Measurements from ENCODE around the gene RPS3A.
"Not testable (repeated sequence)": the region's sequence is repeated elsewhere in the genome, so short reads cannot be mapped to it uniquely, and the experiment has no call there.

Gene RPS3A

DNA sequence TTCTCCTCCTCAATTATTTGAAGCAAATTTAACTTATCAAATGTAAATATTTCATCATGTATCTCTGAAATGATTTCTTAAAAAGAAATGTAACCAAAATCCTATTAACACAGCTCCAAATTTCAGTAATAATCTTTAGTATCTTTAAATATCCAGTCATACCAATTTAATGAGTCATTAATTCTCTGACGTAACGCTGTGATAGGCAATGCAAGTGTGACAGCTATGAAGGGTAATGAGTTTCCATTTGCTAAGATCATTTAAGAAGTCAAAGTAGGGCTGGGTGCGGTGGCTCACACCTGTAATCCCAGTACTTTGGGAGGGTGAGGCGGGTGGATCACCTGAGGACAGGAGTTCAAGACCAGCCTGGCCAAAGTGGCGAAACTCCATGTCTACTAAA, 15.6 kb downstream of the RPS3A start:
- no peak for DNase-seq (ENCODE audit: low spot score)

DNA sequence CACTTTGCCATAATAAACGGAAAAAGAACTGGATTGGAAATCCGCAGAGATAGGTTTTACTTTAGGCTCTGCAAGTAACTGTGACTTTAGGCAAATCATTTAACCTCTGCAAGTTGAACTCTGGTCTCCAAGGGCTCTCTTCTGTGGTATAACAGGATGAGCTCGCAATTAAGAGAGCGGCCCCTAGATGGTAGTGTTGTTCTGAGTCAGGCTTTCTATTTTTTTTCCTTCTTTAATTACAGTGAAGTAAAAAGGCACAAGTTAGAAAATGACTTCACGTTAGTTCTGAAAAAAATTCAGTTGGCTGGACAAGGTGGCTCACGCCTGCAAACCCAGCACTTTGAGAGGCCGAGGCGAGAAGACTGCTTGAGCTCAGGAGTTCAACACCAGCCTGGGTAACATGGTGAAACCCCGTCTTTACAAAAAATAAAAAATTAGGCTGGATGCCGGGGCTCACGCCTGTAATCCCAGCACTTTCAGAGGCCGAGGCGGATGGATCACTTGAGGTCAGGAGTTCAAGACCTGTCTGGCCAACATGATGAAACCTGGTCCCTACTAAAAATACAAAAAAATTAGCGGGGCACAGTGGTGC, 18.0 kb downstream of the RPS3A start:
- DNase-seq (ENCODE audit: low spot score), result peak; percentile 67

DNA sequence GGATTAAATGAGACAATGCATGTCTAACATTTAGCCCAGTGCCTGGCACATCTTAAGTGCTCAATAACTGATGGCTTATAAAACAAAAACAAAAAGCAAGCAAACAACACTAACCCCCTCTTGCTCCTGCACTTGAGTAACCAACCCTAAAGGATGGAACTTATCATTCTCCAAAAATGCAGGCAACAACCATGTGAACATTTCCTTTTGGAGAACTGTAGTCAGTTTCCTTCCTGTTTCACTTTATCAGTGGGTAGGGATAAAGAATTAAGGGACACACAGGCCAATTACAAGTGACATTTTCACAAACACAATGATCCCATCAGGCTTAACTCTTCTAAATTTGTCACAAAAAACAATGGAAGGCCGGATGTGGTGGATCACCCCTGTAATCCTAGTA, 30.4 kb downstream of the RPS3A start:
- no peak for DNase-seq (ENCODE audit: low spot score)

DNA sequence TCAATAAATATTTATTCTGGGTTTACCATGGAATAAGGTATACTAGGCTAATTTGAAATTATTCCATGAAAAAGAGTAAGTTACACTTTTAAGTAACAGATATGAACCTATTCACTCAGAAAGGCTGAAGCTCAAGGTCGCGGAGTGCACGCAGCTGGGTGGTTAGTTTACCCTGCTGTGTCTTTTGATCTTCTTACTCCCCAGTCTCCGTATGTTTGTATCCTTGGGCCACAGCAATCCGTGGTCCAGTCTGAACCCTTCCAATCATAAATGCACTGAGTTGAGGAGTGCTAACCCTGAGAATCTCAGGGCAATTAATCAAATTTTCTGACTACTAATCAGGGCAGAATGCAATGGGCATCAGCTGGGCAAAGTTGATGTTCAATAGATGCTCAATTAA, 33.9 kb downstream of the RPS3A start:
- DNase-seq (ENCODE audit: low spot score), result no peak

DNA sequence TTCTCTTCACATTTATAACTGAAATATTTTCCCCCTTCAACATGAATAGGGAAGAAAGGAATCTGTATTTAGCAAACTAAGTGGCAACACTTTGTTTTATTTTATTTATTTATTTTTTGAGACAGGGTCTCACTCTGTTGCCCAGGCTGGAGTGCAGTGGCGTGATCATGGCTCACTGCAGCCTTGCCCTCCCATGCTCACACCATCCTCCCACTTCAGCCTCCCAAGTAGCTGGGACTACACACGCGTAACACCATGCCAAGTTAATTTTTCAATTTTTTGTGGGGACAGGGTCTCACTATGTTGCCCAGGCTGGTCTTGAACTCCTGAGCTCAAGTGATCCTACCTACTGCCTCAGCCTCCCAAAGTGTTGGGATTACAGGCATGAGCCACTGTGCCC, 36.6 kb downstream of the RPS3A start:
- not testable (repeated sequence) for DNase-seq (ENCODE audit: low spot score)

DNA sequence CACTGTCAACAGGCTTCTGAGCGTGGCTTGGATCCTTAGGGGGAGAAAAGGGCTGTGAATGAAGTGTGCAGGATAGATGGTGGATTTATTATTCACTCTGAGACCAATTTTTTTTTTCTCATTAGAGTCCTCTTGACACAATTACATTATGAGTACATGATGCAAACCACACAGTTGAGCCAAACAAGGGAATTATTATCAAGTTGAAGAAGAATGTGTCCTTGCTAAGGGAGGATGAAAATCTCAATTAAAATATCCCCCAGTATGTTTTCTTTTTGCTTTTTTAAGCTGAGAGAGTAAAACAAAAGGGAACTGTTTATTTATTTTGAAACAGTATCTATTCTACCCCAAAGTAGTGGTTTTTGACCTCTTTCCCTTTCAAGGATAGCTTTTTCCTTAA, 40.4 kb downstream of the RPS3A start:
- DNase-seq (ENCODE audit: low spot score), result no peak

DNA sequence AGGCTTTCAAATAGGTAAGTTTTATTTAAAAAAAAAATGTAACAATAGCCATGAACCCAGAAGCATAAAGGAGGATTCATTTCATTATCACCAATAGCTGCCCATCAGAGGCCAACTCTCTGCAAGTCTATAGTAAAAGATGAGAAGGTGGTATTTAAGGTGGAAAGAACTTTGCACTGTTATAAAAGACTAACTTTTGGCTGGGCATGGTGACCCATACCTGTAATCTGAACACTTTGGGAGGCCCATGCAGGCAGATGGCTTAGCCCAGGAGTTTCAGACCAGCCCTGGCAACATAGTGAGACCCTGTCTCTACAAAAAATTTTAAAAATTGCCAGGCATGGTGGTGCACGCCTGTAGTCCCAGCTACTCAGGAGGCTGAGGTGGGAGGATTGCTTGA, 43.3 kb downstream of the RPS3A start:
- DNase-seq (ENCODE audit: low spot score), result no peak

DNA sequence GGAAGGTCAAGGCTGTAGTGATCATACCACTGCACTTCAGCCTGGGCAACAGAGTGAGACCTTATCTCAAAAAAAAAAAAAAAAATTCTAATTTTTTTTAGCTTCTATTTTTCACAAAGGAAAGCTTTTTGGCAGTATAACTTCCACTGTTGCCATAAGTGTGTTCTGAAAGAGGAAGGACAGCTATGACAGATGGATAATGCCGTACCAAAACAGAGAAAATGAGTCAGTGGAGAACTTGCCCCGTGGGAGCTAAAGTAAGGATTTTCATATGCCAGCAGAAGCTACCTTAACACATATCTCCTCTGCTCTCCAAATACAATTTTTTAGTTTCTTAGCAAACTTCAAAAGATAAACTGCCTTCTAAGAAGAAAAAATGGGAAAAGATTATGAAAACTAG, 43.7 kb downstream of the RPS3A start:
- DNase-seq (ENCODE audit: low spot score), result no peak

DNA sequence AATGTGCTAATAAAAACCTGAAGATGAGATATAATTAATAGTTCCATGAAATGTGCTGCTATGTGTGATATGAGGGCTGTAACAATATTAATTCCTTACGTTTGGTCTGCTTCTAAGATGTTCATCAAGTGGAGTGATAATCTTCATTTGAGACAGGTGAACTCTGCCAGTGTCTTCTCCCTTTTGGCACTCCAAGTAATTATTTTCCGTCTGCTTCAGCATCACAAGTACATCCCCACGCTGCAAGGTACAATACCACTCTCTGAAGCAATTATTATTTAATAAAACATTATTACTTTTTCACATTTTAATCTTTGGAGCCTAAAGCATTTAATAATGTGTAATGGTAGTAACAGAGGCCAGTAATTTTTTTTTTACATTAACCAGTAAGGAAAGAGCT, 44.4 kb downstream of the RPS3A start:
- DNase-seq (ENCODE audit: low spot score), result no peak

DNA sequence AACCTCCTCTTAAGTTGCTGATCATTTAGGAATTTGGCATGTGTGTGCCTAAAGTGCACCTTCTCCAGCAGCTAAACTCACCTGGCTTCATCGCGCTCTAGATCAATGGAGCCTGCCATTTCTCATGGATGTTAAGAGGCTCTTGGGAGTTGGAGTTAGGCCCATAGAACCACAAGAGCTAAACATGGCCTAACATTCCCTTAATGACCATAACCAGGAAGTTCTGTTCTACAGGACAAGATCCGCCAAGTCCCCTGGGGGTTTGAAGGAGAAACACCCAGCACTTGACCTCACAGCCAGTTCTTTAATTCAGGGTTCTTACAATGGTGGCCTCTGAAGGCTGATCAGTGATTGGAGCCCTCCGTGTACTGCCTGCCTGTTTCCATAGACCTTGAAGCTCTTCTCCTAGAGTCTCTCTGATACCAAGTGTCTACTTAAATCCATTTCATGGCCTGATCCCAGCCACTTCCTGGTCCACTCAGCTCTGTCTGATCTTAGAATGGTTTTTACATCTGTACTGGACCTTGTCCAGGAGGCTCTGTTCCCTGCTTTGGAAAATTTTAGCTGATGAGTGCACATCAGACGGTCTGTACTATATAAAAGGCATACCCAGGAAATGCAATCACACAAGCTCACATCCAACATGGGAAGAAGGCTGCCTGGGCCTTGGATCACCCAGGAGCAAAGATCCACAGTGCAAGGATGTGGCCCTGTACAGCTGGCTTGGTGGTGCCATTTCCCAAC, 45.1 kb downstream of the RPS3A start:
- DNase-seq (ENCODE audit: low spot score), result no peak

DNA sequence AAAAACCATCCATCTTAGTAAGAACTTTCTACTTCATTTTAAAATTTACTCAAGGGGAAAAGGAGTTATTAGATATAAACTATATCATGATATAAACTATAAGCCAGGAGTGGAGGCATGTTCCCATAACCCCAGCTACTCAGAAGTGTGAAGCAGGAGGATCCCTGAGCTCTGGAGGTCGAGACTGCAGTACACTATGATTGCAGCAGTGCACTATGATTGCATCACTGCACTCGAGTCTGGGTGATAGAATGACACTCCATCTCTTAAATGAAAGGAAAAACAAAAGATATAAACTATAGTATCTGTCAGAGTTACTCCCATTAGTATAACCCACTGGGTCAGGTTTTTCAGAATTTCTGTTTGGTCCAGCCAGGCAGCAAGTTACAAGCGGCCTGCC, 47.6 kb downstream of the RPS3A start:
- DNase-seq (ENCODE audit: low spot score), result no peak

DNA sequence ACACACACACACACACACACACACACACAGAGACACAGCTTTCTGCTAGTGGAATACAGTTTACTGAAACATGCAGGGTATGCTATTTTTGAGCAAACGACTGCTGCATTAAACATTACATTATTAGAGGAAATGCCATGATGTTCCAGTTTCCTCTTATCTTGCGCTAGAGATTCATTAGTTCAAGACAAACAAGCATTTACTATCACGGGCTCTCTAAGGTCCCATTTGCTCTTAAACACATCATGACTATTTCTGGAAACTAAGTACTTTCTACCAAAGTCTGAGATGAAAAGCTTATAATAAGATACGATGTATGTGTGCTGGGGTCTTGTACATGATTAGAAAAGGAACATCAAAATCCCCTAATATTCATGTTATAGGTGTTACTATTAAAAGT, 48.8 kb downstream of the RPS3A start:
- DNase-seq (ENCODE audit: low spot score), result no peak

DNA sequence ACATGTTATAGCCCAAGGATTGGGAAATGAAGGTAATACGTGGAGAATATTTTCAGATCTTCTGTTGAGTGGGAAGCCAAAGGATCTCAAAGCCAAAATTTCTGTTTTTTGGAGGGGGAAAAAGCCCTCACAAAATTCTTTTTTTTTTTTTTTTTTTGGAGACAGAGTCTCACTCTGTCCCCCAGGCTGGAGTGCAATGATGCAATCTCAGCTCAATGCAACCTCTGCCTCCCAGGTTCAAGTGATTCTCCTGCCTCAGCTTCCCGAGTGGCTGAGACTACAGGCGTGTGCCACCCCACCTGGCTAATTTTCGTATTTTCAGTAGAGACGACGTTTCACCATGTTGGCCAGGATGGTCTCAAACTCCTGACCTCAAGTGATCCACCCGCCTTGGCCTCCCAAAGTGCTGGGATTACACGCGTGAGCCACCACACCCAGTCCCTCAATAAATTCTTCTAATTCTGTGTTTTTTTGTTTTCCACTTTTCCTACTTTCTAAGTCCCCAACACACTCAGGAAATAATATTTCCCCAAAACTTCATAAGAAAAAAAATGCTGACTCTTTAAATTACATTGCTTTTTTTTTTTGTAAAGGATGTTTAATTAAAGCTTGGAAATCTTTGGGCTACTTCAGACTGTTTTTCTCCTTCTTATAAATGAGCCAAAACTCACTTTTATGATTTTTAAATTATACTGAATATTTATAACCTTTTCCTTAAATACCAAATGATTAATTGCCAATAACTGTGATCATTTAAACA, 51.6 kb downstream of the RPS3A start:
- no peak for DNase-seq (ENCODE audit: low spot score)

DNA sequence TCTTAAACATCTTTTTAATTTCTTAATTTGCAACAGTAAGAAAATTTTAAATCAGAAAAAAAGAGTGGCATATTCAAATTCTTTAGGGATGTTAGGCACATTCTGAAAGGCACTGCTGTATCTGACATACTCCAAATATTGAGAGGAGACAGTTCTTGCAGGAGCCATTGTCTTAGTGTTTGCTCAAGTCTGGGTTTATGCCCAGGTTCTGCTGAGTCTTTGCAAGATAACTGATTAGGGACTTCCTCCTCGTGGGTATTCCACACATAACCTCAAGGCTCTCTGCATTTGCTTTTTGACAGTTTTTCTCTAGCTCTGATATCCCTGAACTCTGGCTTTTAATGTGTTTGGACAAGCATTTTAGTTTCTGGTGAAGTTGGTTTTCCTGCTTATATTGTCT, 52.6 kb downstream of the RPS3A start:
- DNase-seq (ENCODE audit: low spot score), result no peak

DNA sequence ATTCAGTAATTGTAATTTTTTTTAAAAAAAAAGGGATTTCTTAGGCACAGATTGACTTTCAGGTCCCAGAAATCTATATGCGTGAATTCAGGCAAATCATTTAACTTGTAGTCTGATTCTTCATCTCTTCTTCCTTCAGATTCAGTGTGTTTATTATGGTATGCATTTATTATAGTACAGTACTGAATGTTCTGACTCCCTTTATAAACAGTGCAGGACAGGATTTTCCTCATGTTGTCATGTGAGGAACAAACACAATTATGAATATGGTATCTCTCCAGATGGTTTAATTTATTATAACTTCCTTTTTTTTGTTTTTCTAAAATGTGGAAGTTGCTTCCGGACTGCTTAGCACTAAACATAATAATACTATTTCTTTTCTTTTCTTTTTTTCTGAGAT, 54.2 kb downstream of the RPS3A start:
- DNase-seq (ENCODE audit: low spot score), result no peak

Measured in putamen (tissue), 1 donor.